ENCODE measurements around the gene LIMK2. TPM values are rescaled to one million over a fixed set of nuclear protein-coding genes. Genes with fewer than 3 reads are reported as not detected.

LIMK2 gene
- total RNA-seq, 1 donor from 2014 or later = 48.5 TPM

GRCh38 chr22:31269892-31270579, 57.9 kb downstream of the LIMK2 start:
- intact Hi-C loops (cut with micrococcal nuclease) = no loop called here

- intact Hi-C loops (cut with micrococcal nuclease) = no loop called here
These were observed 58.9 kb downstream of the LIMK2 start for GRCh38 chr22:31271026-31271425.

- intact Hi-C loops (cut with micrococcal nuclease) = no loop called here
These were observed 59.4 kb downstream of the LIMK2 start for GRCh38 chr22:31271485-31271884.

GRCh38 chr22:31272522-31273446, 60.7 kb downstream of the LIMK2 start:
- intact Hi-C loops (cut with micrococcal nuclease) = loop anchor here (1.0 kb wide), 1 partner anchor 60 kb away; the partner anchor contains the start of gene LIMK2

GRCh38 chr22:31274017-31274416, 61.9 kb downstream of the LIMK2 start:
- intact Hi-C loops (cut with micrococcal nuclease) = no loop called here

- intact Hi-C loops (cut with micrococcal nuclease) = no loop called here
These were observed 62.9 kb downstream of the LIMK2 start for GRCh38 chr22:31275018-31275417.

GRCh38 chr22:31275576-31275975, 63.5 kb downstream of the LIMK2 start:
- intact Hi-C loops (cut with micrococcal nuclease) = no loop called here

GRCh38 chr22:31276426-31277167, 64.5 kb downstream of the LIMK2 start:
- intact Hi-C loops (cut with micrococcal nuclease) = no loop called here

- intact Hi-C loops (cut with micrococcal nuclease) = no loop called here
These were observed 65.6 kb downstream of the LIMK2 start for GRCh38 chr22:31277741-31278140.

GRCh38 chr22:31278151-31278621, 66.1 kb downstream of the LIMK2 start:
- intact Hi-C loops (cut with micrococcal nuclease) = no loop called here

- intact Hi-C loops (cut with micrococcal nuclease) = no loop called here
These were observed 66.7 kb downstream of the LIMK2 start for GRCh38 chr22:31278626-31279326.

GRCh38 chr22:31279327-31279669, 67.2 kb downstream of the LIMK2 start:
- intact Hi-C loops (cut with micrococcal nuclease) = no loop called here

GRCh38 chr22:31279821-31280505, 67.9 kb downstream of the LIMK2 start:
- intact Hi-C loops (cut with micrococcal nuclease) = no loop called here

- intact Hi-C loops (cut with micrococcal nuclease) = no loop called here
These were observed 69.6 kb downstream of the LIMK2 start for GRCh38 chr22:31281733-31282132.

- intact Hi-C loops (cut with micrococcal nuclease) = no loop called here
These were observed 70.8 kb downstream of the LIMK2 start for GRCh38 chr22:31282748-31283468.

- intact Hi-C loops (cut with micrococcal nuclease) = no loop called here
These were observed 72.4 kb downstream of the LIMK2 start for GRCh38 chr22:31284281-31285155.

GRCh38 chr22:31286360-31287255, 74.5 kb downstream of the LIMK2 start:
- intact Hi-C loops (cut with micrococcal nuclease) = no loop called here

Measured in T-helper 2 cell treated with Interferon-gamma antibody and Interleukin-4, amounts not matched to agents 100 ng/mL and 5 ng/mL, for 36 hours (primary cell).